Neural cell (in vitro differentiated cells): ENCODE results near the gene TCF25. TPM values are rescaled to one million over a fixed set of nuclear protein-coding genes. Genes with fewer than 3 reads are reported as not detected.

Source experiments
- H2AFZ ChIP-seq: fragments of 200-600, 300-800 bp; sonication (generic), shearing (Covaris generic); 2 replicates; pipeline ENCODE4 v1.6.0; 2014; ENCODE audit warnings: low read depth, mild to moderate bottlenecking, antibody characterized with exemption, low read length, moderate library complexity
- H3F3A ChIP-seq: fragments of 200-600 bp; shearing (Covaris generic); 2 replicates; pipeline ENCODE4 v1.6.1; 2016; ENCODE audit warnings: mild to moderate bottlenecking, moderate library complexity, mixed read lengths, antibody characterized with exemption, low read length; ENCODE audit not compliant: insufficient read depth, poor library complexity, severe bottlenecking
- H3K27ac ChIP-seq: fragments of 200-600, 300-800 bp; sonication (generic), shearing (Covaris generic); 2 replicates; pipeline ENCODE4 v1.5.1; 2014; ENCODE audit warnings: mild to moderate bottlenecking, low read length, moderate library complexity
- H3K27me3 ChIP-seq: fragments of 300-800, 200-600 bp; sonication (generic), shearing (Covaris generic); 2 replicates; pipeline ENCODE4 v1.6.0; 2014; ENCODE audit warnings: mild to moderate bottlenecking, low read depth, low read length, moderate library complexity; ENCODE audit not compliant: insufficient read depth
- H3K36me3 ChIP-seq: fragments of 300-800, 200-600 bp; sonication (generic), shearing (Covaris generic); 2 replicates; pipeline ENCODE4 v1.5.1; 2014; ENCODE audit warnings: mild to moderate bottlenecking, antibody characterized with exemption, low read length, moderate library complexity; ENCODE audit not compliant: insufficient read depth
- H3K4me2 ChIP-seq: fragments of 300-800, 200-600 bp; sonication (generic), shearing (Covaris generic); 2 replicates; pipeline ENCODE4 v1.6.0; 2014; ENCODE audit warnings: mild to moderate bottlenecking, low read length
- H3K4me3 ChIP-seq: fragments of 300-800, 200-600 bp; sonication (generic), shearing (Covaris generic); 2 replicates; pipeline ENCODE4 v1.5.1; 2014; ENCODE audit warnings: mild to moderate bottlenecking, low read length, moderate library complexity
- H3K79me2 ChIP-seq: fragments of 200-600 bp; shearing (Covaris generic); replicated peaks from 2 replicates; pipeline ENCODE4 v1.6.0; 2014; ENCODE audit warnings: mild to moderate bottlenecking, low read length, moderate library complexity; ENCODE audit not compliant: insufficient read depth
- H3K9ac ChIP-seq: fragments of 300-800, 200-600 bp; sonication (generic), shearing (Covaris generic); 2 replicates; pipeline ENCODE4 v1.6.1; 2016; ENCODE audit warnings: mild to moderate bottlenecking, low read length, mixed read lengths
- H3K9me2 ChIP-seq: fragments of 200-600 bp; shearing (Covaris generic); 2 replicates; pipeline ENCODE4 v1.6.1; 2016; ENCODE audit warnings: mild to moderate bottlenecking, low read length, mixed read lengths; ENCODE audit not compliant: insufficient read depth
- H3K9me3 ChIP-seq: fragments of 200-600, 300-800 bp; sonication (generic), shearing (Covaris generic); 2 replicates; pipeline ENCODE4 v1.6.1; 2016; ENCODE audit warnings: mild to moderate bottlenecking, mixed run types, low read length, moderate library complexity, mixed read lengths
- H4K20me1 ChIP-seq: fragments of 200-600 bp; shearing (Covaris generic); 2 replicates; pipeline ENCODE4 v1.6.1; 2016; ENCODE audit warnings: mild to moderate bottlenecking, mixed run types; ENCODE audit not compliant: insufficient read depth
- EP300 ChIP-seq: fragments of 450-650 bp; conservative IDR thresholded peaks from 2 replicates; pipeline ENCODE4 v1.6.1; 2014; ENCODE audit warnings: antibody characterized with exemption, mild to moderate bottlenecking, moderate library complexity; ENCODE audit not compliant: poor library complexity, severe bottlenecking
- EZH2 ChIP-seq: fragments of 200-600, 300-800 bp; shearing (Covaris generic), sonication (generic); IDR thresholded peaks from 2 replicates; pipeline ENCODE4 v1.6.1; 2014; ENCODE audit warnings: antibody characterized with exemption, low read length, borderline replicate concordance, mild to moderate bottlenecking; ENCODE audit not compliant: insufficient read depth, poor library complexity, severe bottlenecking
- MXI1 ChIP-seq: fragments of 450-650 bp; conservative IDR thresholded peaks from 2 replicates; pipeline ENCODE4 v1.6.1; 2014; ENCODE audit warnings: antibody characterized with exemption, mild to moderate bottlenecking; ENCODE audit not compliant: poor library complexity, severe bottlenecking
- POLR2AphosphoS5 ChIP-seq: IDR thresholded peaks from 2 replicates; pipeline ENCODE4 v1.6.1; 2012
- RAD21 ChIP-seq: fragments of 450-650 bp; conservative IDR thresholded peaks from 2 replicates; pipeline ENCODE4 v1.6.1; 2014; ENCODE audit warnings: antibody characterized with exemption, mild to moderate bottlenecking, moderate library complexity
- SMC3 ChIP-seq: fragments of 450-650 bp; conservative IDR thresholded peaks from 2 replicates; pipeline ENCODE4 v1.6.1; 2014; ENCODE audit warnings: antibody characterized with exemption, mild to moderate bottlenecking, moderate library complexity; ENCODE audit not compliant: poor library complexity
- TAF1 ChIP-seq: IDR thresholded peaks from 2 replicates; pipeline ENCODE4 v1.6.1; 2012; ENCODE audit warnings: low read depth
- polyA plus RNA-seq: library from polyadenylated mRNA; depleted of rRNA; stranded (reverse); fragments of >200 nt; gene quantifications from 2 replicates; pipeline ENCODE4 v1.2.3, GENCODE V29; 2014
- TF ChIP-seq, protein P1 (sequence below): IDR thresholded peaks from 2 replicates; pipeline ENCODE4 v1.6.1; 2012; ENCODE audit warnings: borderline replicate concordance
- TF ChIP-seq, protein P2 (sequence below): fragments of 450-650 bp; IDR thresholded peaks from 2 replicates; pipeline ENCODE4 v1.5.1; 2014; ENCODE audit warnings: antibody characterized with exemption, mild to moderate bottlenecking, moderate library complexity; ENCODE audit not compliant: poor library complexity, severe bottlenecking

The TCF25 gene
- polyA plus RNA-seq, 1 donor from 2014 or later, result 200 TPM

DNA sequence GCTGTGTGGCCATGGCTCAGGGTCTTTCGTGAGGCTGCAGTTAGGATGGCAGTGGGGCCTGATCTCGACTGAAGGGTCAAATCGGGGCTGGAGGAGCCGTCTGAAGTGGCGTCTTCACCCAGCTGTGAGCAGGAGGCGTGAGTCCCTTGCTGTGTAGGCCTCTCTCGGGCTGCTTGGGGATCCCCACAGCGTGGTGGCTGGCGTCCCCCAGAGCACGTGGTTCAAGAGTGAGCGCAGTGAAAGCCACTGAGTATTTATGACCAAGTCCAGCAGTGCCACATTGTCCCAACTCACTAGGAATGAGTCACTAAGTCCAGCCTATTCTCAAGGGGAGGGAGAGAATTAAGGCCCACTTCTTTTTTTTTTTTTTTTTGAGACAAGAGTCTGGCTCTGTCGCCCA, 11.7 kb upstream of the TCF25 start:
- TF ChIP-seq TAF1 (no peak), MXI1 (no peak), EP300 (no peak), SMC3 (no peak), RAD21 (no peak), EZH2 (no peak), POLR2AphosphoS5 (no peak)
- TF ChIP-seq, protein P1, sequence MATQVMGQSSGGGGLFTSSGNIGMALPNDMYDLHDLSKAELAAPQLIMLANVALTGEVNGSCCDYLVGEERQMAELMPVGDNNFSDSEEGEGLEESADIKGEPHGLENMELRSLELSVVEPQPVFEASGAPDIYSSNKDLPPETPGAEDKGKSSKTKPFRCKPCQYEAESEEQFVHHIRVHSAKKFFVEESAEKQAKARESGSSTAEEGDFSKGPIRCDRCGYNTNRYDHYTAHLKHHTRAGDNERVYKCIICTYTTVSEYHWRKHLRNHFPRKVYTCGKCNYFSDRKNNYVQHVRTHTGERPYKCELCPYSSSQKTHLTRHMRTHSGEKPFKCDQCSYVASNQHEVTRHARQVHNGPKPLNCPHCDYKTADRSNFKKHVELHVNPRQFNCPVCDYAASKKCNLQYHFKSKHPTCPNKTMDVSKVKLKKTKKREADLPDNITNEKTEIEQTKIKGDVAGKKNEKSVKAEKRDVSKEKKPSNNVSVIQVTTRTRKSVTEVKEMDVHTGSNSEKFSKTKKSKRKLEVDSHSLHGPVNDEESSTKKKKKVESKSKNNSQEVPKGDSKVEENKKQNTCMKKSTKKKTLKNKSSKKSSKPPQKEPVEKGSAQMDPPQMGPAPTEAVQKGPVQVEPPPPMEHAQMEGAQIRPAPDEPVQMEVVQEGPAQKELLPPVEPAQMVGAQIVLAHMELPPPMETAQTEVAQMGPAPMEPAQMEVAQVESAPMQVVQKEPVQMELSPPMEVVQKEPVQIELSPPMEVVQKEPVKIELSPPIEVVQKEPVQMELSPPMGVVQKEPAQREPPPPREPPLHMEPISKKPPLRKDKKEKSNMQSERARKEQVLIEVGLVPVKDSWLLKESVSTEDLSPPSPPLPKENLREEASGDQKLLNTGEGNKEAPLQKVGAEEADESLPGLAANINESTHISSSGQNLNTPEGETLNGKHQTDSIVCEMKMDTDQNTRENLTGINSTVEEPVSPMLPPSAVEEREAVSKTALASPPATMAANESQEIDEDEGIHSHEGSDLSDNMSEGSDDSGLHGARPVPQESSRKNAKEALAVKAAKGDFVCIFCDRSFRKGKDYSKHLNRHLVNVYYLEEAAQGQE, result no peak
- H4K20me1 ChIP-seq, result no peaks in the 10 kb centered on the region
- H3K36me3 ChIP-seq, result peaks cover 13% of the 10 kb centered on the region
- H3K79me2 ChIP-seq, result no peaks in the 10 kb centered on the region
- no peaks in the 10 kb centered on the region for H3K9me3 ChIP-seq
- no peak overlapping the region for H3K4me3 ChIP-seq
- no peaks in the 10 kb centered on the region for H3K9me2 ChIP-seq
- no peaks in the 10 kb centered on the region for H3K27me3 ChIP-seq
- no peak overlapping the region for H2AFZ ChIP-seq
- H3F3A ChIP-seq, result no peaks in the 10 kb centered on the region
- no peak overlapping the region for H3K27ac ChIP-seq
- no peak overlapping the region for H3K9ac ChIP-seq
- H3K4me2 ChIP-seq, result no peak overlapping the region

DNA sequence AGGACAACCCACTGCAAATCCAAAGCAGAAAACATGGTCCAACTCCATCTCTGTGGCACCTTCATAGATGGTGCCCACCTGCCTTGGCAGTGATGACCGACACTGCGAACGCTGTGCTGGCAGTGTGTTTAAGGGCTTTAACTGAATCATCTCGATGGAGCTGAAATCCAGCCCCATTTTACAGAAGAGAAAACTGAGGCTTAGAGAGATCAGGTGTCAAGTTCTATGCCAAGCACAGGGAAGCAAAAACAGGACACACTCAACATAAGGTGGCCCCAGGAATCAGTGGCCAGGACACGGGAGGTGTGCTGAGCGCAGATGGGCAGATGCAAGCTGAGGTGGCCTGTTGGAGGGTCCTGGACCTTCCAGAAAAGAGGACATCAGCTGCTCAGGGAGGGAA, 10.7 kb upstream of the TCF25 start:
- H2AFZ ChIP-seq, result no peak overlapping the region
- peaks cover 1% of the 10 kb centered on the region for H3K9me3 ChIP-seq
- H3K27ac ChIP-seq, result no peak overlapping the region
- peaks cover 13% of the 10 kb centered on the region for H3K36me3 ChIP-seq
- no peaks in the 10 kb centered on the region for H3K79me2 ChIP-seq
- H3K9me2 ChIP-seq, result no peaks in the 10 kb centered on the region
- H3K4me2 ChIP-seq, result no peak overlapping the region
- H3K4me3 ChIP-seq, result no peak overlapping the region
- TF ChIP-seq TAF1 (no peak), MXI1 (no peak), EZH2 (no peak), SMC3 (no peak), POLR2AphosphoS5 (no peak), EP300 (no peak), RAD21 (no peak)
- TF ChIP-seq, protein P1, result no peak
- TF ChIP-seq, protein P2, sequence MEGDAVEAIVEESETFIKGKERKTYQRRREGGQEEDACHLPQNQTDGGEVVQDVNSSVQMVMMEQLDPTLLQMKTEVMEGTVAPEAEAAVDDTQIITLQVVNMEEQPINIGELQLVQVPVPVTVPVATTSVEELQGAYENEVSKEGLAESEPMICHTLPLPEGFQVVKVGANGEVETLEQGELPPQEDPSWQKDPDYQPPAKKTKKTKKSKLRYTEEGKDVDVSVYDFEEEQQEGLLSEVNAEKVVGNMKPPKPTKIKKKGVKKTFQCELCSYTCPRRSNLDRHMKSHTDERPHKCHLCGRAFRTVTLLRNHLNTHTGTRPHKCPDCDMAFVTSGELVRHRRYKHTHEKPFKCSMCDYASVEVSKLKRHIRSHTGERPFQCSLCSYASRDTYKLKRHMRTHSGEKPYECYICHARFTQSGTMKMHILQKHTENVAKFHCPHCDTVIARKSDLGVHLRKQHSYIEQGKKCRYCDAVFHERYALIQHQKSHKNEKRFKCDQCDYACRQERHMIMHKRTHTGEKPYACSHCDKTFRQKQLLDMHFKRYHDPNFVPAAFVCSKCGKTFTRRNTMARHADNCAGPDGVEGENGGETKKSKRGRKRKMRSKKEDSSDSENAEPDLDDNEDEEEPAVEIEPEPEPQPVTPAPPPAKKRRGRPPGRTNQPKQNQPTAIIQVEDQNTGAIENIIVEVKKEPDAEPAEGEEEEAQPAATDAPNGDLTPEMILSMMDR, result no peak
- no peaks in the 10 kb centered on the region for H3K27me3 ChIP-seq
- no peak overlapping the region for H3K9ac ChIP-seq
- H3F3A ChIP-seq, result no peaks in the 10 kb centered on the region
- H4K20me1 ChIP-seq, result no peaks in the 10 kb centered on the region
